ENCODE measurements around the gene CERS2. TPM values are rescaled to one million over a fixed set of nuclear protein-coding genes. Genes with fewer than 3 reads are reported as not detected.

The CERS2 gene
- total RNA-seq, 2 donors from 2014 or later = 70.9 to 84.8 TPM

DNA sequence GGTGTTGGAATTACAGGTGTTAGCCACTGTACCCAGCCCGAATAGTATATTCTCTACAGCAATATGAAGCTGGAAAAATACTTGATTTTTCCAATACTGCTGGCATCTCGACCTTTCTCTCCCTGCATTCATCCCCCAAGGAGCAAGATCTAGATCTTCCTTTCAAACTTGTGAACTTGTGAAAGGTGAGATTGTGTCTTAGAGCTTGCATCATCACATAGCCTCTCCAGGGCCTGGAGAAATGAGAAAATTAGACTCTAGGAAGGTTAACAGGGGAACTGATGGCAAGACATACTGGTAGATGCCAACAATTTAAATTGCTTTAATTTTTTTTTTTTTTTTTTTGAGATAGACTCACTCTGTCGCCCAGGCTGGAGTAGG is 35.7 kb upstream of the CERS2 start:
- intact Hi-C loops (cut with DNase I) = no loop called here
- H3K27ac ChIP-seq = no peak overlapping the region
- no peak for DNase-seq
- no peaks in the 10 kb centered on the region for H3K27me3 ChIP-seq
- H3K4me1 ChIP-seq = peaks cover 50% of the 10 kb centered on the region
- H3K9me3 ChIP-seq = no peaks in the 10 kb centered on the region
- H3K36me3 ChIP-seq (replicated peaks in 1 of 2; ENCODE audit: insufficient read depth in 1 of 2, low read depth in 2 of 2) = no peaks in the 10 kb centered on the region
- ATAC-seq = no peak
- H3K4me3 ChIP-seq = no peak overlapping the region
- 80 to 90% methylated on average over 3 of the region's 3 CpGs for WGBS, 2 donors
- TF ChIP-seq POLR2A (IDR thresholded peaks at IDR 0.05) = no peak
- TF ChIP-seq, protein P1, sequence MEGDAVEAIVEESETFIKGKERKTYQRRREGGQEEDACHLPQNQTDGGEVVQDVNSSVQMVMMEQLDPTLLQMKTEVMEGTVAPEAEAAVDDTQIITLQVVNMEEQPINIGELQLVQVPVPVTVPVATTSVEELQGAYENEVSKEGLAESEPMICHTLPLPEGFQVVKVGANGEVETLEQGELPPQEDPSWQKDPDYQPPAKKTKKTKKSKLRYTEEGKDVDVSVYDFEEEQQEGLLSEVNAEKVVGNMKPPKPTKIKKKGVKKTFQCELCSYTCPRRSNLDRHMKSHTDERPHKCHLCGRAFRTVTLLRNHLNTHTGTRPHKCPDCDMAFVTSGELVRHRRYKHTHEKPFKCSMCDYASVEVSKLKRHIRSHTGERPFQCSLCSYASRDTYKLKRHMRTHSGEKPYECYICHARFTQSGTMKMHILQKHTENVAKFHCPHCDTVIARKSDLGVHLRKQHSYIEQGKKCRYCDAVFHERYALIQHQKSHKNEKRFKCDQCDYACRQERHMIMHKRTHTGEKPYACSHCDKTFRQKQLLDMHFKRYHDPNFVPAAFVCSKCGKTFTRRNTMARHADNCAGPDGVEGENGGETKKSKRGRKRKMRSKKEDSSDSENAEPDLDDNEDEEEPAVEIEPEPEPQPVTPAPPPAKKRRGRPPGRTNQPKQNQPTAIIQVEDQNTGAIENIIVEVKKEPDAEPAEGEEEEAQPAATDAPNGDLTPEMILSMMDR (IDR thresholded peaks at IDR 0.05) = no peak

DNA sequence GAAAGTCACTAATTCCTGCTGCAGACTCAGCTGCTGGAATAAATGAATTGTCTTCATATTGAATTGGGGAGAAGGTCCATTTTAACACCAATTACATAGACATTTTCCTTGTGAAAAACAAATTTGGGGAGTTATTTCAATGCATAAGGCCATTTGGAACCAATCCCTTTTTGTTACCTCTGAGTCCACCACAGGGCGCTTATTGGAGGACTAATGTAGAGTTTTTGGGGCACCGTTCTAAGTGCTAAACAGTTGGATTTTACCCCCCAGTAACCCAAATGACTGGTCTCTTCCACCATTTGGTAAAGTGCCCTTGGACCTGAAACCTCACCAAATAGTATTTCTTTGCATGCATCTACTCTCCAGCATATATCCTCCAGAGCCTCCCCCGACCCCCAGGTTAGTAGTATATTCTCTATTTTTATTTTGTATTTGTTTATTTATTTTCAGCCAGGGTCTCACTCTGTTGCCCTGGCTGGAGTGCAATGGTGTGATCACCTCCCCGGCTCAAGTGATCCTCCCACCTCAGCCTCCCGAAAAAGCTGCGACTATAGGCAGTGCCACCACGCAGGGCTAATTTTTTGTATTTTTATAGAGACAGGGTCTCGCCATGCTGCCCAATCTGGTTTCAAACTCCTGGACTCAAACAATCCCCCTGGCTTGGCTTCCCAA is 35.2 kb upstream of the CERS2 start:
- H3K9me3 ChIP-seq = no peaks in the 10 kb centered on the region
- no peak overlapping the region for H3K4me3 ChIP-seq
- TF ChIP-seq, protein P1 (IDR thresholded peaks at IDR 0.05) = no peak
- no peak for TF ChIP-seq POLR2A (IDR thresholded peaks at IDR 0.05)
- H3K27ac ChIP-seq = peak overlapping the region in 2 of 4 donors; percentile 86 to 94
- DNase-seq (no peak), ATAC-seq (no peak)
- H3K4me1 ChIP-seq = peaks cover 55% of the 10 kb centered on the region
- H3K36me3 ChIP-seq (replicated peaks in 1 of 2; ENCODE audit: insufficient read depth in 1 of 2, low read depth in 2 of 2) = no peaks in the 10 kb centered on the region
- intact Hi-C loops (cut with DNase I) = no loop called here
- H3K27me3 ChIP-seq = no peaks in the 10 kb centered on the region
- WGBS, 2 donors = 92 to 96% methylated on average over 8 of the region's 8 CpGs

DNA sequence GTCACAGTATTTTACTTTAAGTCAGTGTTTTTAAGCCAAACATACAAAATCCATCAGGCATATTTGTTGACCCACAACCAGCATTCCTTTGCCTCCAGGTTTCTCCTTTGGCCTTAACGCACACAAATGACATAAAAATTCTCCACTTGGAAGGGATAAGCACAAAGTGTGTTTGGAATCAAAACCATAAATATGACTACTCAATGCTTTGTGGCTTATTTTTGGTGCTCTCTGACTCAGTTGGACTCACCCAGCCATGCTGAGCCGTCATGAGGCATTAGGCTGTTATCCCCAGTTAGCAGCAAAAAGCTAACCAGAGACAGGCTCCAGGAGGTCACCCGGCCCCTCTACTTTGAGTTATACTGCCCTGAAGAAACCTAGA is 34.6 kb upstream of the CERS2 start:
- TF ChIP-seq, protein P1 (IDR thresholded peaks at IDR 0.05) = no peak
- no peak for TF ChIP-seq POLR2A (IDR thresholded peaks at IDR 0.05)
- DNase-seq = no peak
- 40 to 50% methylated on average over 3 of the region's 3 CpGs for WGBS, 2 donors
- intact Hi-C loops (cut with DNase I) = no loop called here
- H3K4me1 ChIP-seq = peaks cover 59% of the 10 kb centered on the region
- peak overlapping the region; percentile 71 to 94 (median 86) for H3K27ac ChIP-seq
- H3K36me3 ChIP-seq (replicated peaks in 1 of 2; ENCODE audit: insufficient read depth in 1 of 2, low read depth in 2 of 2) = no peaks in the 10 kb centered on the region
- no peak for ATAC-seq
- H3K4me3 ChIP-seq = peak overlapping the region in 1 of 2 donors; percentile 17
- no peaks in the 10 kb centered on the region for H3K27me3 ChIP-seq
- H3K9me3 ChIP-seq = no peaks in the 10 kb centered on the region

DNA sequence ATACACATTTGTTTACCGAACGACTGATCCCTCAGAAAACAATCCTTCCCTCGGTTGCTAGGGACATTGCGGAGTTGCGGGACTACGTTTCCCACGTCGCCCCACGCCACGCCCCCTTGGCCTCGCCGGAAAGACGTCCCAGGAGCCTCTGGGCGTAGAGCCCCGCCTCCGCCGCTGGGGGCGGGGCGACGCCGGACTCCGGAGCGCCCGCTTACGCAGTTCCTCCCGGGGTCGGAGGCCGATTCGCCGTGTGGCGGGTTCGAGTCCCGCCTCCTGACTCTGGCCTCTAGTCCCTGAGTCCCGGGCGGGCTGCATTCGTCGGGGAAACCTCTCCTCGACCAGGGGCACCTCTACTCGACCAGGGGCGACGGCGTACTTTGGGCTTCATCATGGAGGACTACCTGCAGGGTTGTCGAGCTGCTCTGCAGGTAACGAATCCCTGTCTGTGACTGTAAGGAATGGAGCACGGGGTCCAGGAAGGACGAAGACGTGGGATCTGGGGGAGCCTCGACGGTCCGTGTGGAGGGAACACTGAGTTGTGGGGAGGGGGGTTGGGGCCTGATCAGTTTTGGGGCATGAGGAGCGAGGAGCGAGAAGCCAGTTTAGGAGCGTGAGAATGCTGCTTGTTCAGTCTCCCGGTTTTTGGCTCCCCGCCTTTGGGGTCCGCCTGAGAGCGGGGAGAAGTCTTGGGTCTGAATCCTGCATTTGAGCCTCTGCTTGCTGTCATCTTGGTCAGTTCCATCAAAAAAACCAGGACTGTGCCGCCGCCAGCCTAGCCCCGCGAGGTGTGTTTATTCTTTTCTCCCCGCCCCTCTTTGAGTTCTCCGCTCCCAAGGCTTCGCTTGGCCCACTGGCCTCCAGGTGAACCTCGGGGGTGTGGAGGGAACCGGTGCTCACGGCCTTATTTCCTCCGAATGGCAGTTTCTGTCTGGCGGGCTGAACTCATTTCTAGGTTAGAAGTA is 33.9 kb upstream of the CERS2 start, which contains the start of gene PRUNE1:
PRUNE1 (plus strand) TSS at position 206 of the 962 bp plus-strand sequence; CDS start at position 390, 184 bp downstream.
- intact Hi-C loops (cut with DNase I) = no loop called here
- H3K4me1 ChIP-seq = peaks cover 60% of the 10 kb centered on the region
- H3K27ac ChIP-seq = peak within 1 kb of the TSS; percentile 71 to 94 (median 86)
- ATAC-seq = peak; percentile 90
- DNase-seq = peak; percentile 97 to 98 (median 98)
- H3K36me3 ChIP-seq (replicated peaks in 1 of 2; ENCODE audit: insufficient read depth in 1 of 2, low read depth in 2 of 2) = no peaks in the 10 kb centered on the region
- TF ChIP-seq, protein P1 (IDR thresholded peaks at IDR 0.05) = peak in 3 of 7 experiments; percentile 7 to 27 (median 11)
- TF ChIP-seq POLR2A (IDR thresholded peaks at IDR 0.05) = peak in 2 of 3 donors; percentile 52 to 61
- WGBS, 2 donors = 1% methylated on average over 25 to 66 of the region's 69 CpGs
- peak within 1 kb of the TSS; percentile 17 to 49 for H3K4me3 ChIP-seq
- no peaks in the 10 kb centered on the region for H3K9me3 ChIP-seq
- H3K27me3 ChIP-seq = no peaks in the 10 kb centered on the region
